ENCODE results near the gene FABP6. TPM values are rescaled to one million over a fixed set of nuclear protein-coding genes. Genes with fewer than 3 reads are reported as not detected.

The FABP6 gene, protein sequence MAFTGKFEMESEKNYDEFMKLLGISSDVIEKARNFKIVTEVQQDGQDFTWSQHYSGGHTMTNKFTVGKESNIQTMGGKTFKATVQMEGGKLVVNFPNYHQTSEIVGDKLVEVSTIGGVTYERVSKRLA
- total RNA-seq (ENCODE audit: low replicate concordance): 0.85 and 6.3 TPM in 2 replicates
- long read RNA-seq: 0 reads

GRCh38 chr5:160229190-160229742, at the start of gene FABP6:
Gene FABP6, plus strand, starts transcription at chr5:160229506. Its CDS starts 52 bp downstream, at chr5:160229558.
- Mint-ChIP-seq H3K36me3 (no peaks in the 10 kb centered on the region), H3K9me3 (no peaks in the 10 kb centered on the region), H3K27ac (no peak within 1 kb of the TSS), H3K27me3 (peaks cover 3% of the 10 kb centered on the region), H3K4me1 (ENCODE audit: unreplicated experiment) (no peaks in the 10 kb centered on the region), H3K4me3 (no peak within 1 kb of the TSS)
- DNase-seq (ENCODE audit: extremely low spot score, unreplicated experiment): no peak
- TF ChIP-seq, protein P1, sequence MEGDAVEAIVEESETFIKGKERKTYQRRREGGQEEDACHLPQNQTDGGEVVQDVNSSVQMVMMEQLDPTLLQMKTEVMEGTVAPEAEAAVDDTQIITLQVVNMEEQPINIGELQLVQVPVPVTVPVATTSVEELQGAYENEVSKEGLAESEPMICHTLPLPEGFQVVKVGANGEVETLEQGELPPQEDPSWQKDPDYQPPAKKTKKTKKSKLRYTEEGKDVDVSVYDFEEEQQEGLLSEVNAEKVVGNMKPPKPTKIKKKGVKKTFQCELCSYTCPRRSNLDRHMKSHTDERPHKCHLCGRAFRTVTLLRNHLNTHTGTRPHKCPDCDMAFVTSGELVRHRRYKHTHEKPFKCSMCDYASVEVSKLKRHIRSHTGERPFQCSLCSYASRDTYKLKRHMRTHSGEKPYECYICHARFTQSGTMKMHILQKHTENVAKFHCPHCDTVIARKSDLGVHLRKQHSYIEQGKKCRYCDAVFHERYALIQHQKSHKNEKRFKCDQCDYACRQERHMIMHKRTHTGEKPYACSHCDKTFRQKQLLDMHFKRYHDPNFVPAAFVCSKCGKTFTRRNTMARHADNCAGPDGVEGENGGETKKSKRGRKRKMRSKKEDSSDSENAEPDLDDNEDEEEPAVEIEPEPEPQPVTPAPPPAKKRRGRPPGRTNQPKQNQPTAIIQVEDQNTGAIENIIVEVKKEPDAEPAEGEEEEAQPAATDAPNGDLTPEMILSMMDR (conservative IDR thresholded peaks at IDR 0.05): no peak

DNA sequence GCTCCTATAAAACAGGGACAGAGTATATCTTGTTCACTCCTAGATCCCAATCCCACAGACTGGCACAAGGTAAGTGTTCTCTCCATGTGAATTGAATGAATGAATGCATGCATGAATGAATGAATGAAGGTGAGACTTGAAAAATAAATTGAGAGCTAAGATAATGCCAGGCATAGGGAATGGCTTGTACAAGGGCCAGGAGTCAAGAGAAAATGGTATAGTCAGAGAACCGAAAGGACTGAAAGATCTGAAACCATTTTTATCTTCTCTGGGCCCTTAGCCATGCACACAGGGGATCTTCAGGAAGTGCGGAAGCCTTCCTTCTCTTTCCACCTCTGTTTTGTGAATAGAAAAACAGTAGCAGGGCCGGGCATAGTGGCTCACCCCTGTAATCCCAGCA, 48.4 kb upstream of the FABP6 start:
- H3K4me3 Mint-ChIP-seq: no peak overlapping the region
- H3K4me1 Mint-ChIP-seq (ENCODE audit: unreplicated experiment): peaks cover 9% of the 10 kb centered on the region
- H3K9me3 Mint-ChIP-seq: no peaks in the 10 kb centered on the region
- TF ChIP-seq, protein P1 (conservative IDR thresholded peaks at IDR 0.05): no peak
- H3K36me3 Mint-ChIP-seq: no peaks in the 10 kb centered on the region
- DNase-seq (ENCODE audit: extremely low spot score, unreplicated experiment): no peak
- no peak overlapping the region for H3K27ac Mint-ChIP-seq
- H3K27me3 Mint-ChIP-seq: peaks cover 6% of the 10 kb centered on the region

DNA sequence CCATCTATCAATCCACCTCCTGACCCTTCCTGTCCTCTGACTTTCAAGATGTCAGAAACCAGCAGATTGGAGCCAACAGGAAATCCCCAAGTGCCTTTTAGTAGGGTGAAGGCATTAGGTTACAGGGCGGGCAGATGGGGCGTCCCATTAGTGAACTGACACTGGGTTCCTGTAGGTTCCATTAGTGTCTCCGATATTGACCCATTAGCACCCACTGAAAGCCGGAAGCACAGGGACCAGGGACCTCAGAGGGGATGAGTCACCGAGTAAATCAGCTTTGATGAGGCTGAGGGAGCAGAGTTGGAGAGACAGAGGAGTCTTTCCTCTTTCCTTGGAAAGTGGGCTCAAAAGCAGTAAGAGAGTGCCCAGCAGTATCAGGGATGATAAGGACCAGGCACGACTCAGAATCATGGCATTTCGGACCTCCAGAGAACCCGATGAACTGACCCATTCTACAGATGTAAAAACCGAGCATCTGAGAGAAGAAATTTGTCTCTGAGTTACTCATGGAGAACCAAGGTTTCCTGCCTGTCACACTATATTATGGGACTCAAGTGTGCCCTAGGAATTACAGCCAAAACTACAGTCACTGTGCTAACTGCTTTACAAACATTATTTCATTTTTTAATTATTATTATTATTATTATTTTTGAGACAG, 47.2 kb upstream of the FABP6 start:
- no peaks in the 10 kb centered on the region for H3K36me3 Mint-ChIP-seq
- H3K27ac Mint-ChIP-seq: no peak overlapping the region
- peaks cover 10% of the 10 kb centered on the region for H3K4me1 Mint-ChIP-seq (ENCODE audit: unreplicated experiment)
- H3K4me3 Mint-ChIP-seq: no peak overlapping the region
- TF ChIP-seq, protein P1 (conservative IDR thresholded peaks at IDR 0.05): no peak
- peaks cover 5% of the 10 kb centered on the region for H3K9me3 Mint-ChIP-seq
- peaks cover 3% of the 10 kb centered on the region for H3K27me3 Mint-ChIP-seq
- no peak for DNase-seq (ENCODE audit: extremely low spot score, unreplicated experiment)

GRCh38 chr5:160183075-160183474, 46.2 kb upstream of the FABP6 start:
- Mint-ChIP-seq H3K9me3 (peaks cover 5% of the 10 kb centered on the region), H3K4me3 (no peak overlapping the region), H3K36me3 (no peaks in the 10 kb centered on the region), H3K27ac (no peak overlapping the region), H3K4me1 (ENCODE audit: unreplicated experiment) (peaks cover 13% of the 10 kb centered on the region), H3K27me3 (peaks cover 3% of the 10 kb centered on the region)
- TF ChIP-seq, protein P1 (conservative IDR thresholded peaks at IDR 0.05): no peak
- no peak for DNase-seq (ENCODE audit: extremely low spot score, unreplicated experiment)

GRCh38 chr5:160185626-160186360, 43.5 kb upstream of the FABP6 start:
- no peaks in the 10 kb centered on the region for H3K36me3 Mint-ChIP-seq
- DNase-seq (ENCODE audit: extremely low spot score, unreplicated experiment): no peak
- peaks cover 5% of the 10 kb centered on the region for H3K9me3 Mint-ChIP-seq
- TF ChIP-seq, protein P1 (conservative IDR thresholded peaks at IDR 0.05): no peak
- peaks cover 3% of the 10 kb centered on the region for H3K27me3 Mint-ChIP-seq
- peak overlapping the region; percentile 25 for H3K27ac Mint-ChIP-seq
- peaks cover 18% of the 10 kb centered on the region for H3K4me1 Mint-ChIP-seq (ENCODE audit: unreplicated experiment)
- H3K4me3 Mint-ChIP-seq: peak overlapping the region; percentile 59

All from type B pancreatic cell (in vitro differentiated cells).